Duodenal mucosa (tissue), 2 donors: ENCODE data around the gene ZMAT1.
"Not testable (repeated sequence)": the region's sequence is repeated elsewhere in the genome, so short reads cannot be mapped to it uniquely, and the experiment has no call there.

ENCODE experiments used
- H3K27ac ChIP-seq: one replicate; pipeline ENCODE4 v1.7.0; 2013; ENCODE audit warnings: low read depth, low read length
- H3K27me3 ChIP-seq, 2 donors: one replicate each; pipeline ENCODE4 v1.7.0; 2013; ENCODE audit warnings: low read length in 2 of 2, control low read depth in 1 of 2; ENCODE audit not compliant: insufficient read depth in 2 of 2, control insufficient read depth in 1 of 2
- H3K36me3 ChIP-seq, 2 donors: one replicate each; pipeline ENCODE4 v1.7.0; 2013; ENCODE audit warnings: low read length in 2 of 2, control low read depth in 1 of 2; ENCODE audit not compliant: insufficient read depth in 2 of 2, control insufficient read depth in 1 of 2
- H3K4me1 ChIP-seq, 2 donors: one replicate each; pipeline ENCODE4 v1.7.0; 2013; ENCODE audit warnings: low read length in 2 of 2, control low read depth in 1 of 2; ENCODE audit not compliant: insufficient read depth in 2 of 2, control insufficient read depth in 1 of 2
- H3K4me3 ChIP-seq, 2 donors: one replicate each; pipeline ENCODE4 v1.7.0; 2013; ENCODE audit warnings: low read length in 2 of 2, low read depth in 1 of 2
- H3K9ac ChIP-seq, 2 donors: one replicate each; pipeline ENCODE4 v1.7.0; 2013; ENCODE audit warnings: low read length in 2 of 2, low read depth in 1 of 2
- H3K9me3 ChIP-seq, 2 donors: one replicate each; pipeline ENCODE4 v1.7.0; 2013; ENCODE audit warnings: low read length in 2 of 2, control low read depth in 1 of 2; ENCODE audit not compliant: control insufficient read depth in 1 of 2

Gene ZMAT1

DNA sequence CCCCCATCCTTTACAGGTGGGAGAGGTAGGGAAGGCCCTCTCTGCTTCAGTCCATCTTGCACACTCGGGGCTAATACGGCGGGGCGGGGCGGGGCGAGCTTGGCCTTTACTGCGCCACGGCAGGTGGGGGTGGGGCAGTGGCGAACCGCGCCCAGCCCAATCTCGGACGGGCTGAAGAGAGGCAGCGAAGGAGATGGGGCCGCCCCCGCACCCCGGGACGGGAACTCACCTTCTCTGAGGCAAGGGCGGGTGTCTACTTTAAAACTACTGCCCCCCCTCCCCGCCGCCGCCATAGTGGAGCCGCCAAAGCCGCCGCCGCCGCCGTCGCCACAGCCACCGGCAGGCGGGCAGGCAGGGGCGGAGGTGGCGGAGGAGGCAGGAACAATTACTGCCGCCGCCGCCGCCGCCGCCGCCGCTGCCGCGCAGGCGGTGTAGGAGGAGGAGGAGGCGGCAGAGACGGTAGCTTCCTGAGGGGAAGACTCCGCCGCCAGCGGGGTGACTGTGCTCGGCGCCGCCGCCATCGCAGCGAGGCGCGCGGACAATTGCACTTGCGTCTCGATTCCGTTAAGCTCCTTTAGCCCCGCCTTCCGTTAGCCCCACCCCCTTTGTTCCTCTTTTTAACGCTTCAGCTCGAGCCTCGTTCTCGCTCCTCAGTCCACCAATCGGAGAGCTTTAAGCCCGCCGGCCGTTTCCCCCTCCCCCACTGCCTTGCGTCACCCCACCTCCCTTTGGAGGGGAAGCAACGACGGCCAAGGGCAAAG is at the start of gene ZMAT1:
Gene ZMAT1, minus strand, starts transcription at position 540 of the 761 bp plus-strand sequence. Its CDS starts 19 bp downstream, at position 521.
- H3K4me3 ChIP-seq: peak within 1 kb of the TSS; percentile 53 to 55
- no peaks in the 10 kb centered on the region for H3K9me3 ChIP-seq
- peaks cover 0 to 8% of the 10 kb centered on the region in 2 donors for H3K4me1 ChIP-seq
- no peaks in the 10 kb centered on the region for H3K27me3 ChIP-seq
- no peaks in the 10 kb centered on the region for H3K36me3 ChIP-seq
- H3K9ac ChIP-seq: peak within 1 kb of the TSS; percentile 38 to 61
- H3K27ac ChIP-seq: peak within 1 kb of the TSS; percentile 84

DNA sequence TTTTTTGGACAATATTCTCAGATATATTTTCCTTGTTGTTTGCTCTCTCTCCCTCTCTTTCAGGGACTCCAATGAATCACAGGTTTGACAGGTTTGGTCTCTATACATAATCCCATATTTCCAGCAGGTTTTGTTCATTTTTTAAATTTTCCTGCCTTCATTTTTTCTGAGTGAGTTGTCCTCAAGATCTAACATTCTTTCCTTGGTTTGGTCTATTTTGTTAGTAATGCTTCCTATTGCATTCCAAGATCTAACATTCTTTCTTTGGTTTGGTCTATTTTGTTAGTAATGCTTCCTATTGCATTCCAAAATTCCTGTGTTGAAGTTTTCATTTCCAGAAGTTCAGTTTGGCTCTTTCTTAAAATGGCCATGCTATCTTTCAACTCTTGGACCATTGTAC is 45.3 kb upstream of the ZMAT1 start:
- Histone ChIP-seq H3K27ac (no peak overlapping the region), H3K4me1 (no peaks in the 10 kb centered on the region), H3K9me3 (no peaks in the 10 kb centered on the region), H3K36me3 (no peaks in the 10 kb centered on the region), H3K4me3 (no peak overlapping the region), H3K9ac (no peak overlapping the region), H3K27me3 (no peaks in the 10 kb centered on the region)

DNA sequence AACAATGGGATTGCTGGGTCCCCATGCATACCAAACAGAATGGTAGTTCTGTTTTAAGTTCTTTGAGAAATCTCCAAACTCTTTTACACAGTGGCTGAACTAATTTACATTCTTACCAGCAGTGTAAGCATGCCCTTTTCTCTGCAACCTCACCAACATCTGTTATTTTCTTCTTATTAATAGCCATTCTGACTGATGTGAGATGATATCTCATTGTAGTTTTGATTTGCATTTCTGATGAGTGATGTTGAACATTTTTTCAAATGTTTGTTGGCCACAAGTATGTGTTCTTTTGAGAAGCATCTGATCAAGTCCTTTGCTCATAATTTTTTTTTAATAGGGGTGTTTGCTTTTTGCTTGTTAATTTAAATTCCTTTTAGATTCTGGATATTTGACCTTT is 41.2 kb upstream of the ZMAT1 start:
- H3K9ac ChIP-seq: no peak overlapping the region
- no peaks in the 10 kb centered on the region for H3K36me3 ChIP-seq
- H3K4me1 ChIP-seq: no peaks in the 10 kb centered on the region
- no peaks in the 10 kb centered on the region for H3K9me3 ChIP-seq
- no peaks in the 10 kb centered on the region for H3K27me3 ChIP-seq
- no peak overlapping the region for H3K4me3 ChIP-seq
- no peak overlapping the region for H3K27ac ChIP-seq

DNA sequence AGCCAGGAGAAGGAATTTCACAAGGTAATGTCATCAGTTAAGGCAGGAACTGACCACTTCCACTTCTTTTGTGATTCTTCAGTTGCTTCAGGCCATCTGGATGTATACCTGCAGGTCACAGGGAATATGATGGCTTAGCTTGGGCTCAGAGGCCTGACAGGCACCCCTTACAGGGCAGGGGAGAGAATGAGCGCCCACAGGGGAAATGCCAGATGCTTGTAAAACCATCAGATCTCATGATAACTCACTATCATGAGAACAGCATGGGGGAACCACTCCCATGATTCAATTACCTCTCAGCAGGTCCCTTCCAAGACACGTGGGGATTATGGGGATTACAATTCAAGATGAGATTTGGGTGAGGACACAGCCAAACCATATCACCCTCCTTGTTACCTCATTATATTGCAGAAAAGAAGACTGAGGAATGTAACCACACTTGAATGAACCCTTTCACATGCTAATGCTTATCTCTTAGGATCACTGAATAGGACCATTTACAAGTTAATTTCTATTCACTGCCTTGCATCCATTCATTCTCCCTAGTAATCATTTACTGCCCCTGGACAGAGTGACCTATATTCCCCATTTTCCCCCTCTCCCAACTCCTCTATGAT is 33.2 kb upstream of the ZMAT1 start:
- not testable (repeated sequence) for H3K4me1 ChIP-seq, H3K27me3 ChIP-seq, H3K4me3 ChIP-seq

DNA sequence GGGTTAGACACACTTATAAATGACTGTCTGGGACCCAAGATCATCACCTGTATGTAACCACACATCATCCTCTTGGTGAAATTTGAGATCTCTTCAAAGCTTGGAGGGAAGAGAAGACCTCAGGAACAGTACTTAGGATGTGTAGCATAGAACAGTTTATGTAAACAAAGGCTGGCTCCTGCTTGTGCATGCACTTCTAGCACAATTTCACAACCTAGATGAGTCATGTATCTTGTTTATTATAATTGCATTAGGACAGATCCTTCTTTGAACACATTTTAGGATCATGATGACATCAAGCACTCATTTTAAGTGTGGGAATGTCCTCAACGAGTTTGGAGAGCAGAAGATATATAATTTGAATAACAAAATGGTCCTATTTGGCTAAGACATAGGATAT is 26.3 kb upstream of the ZMAT1 start:
- Histone ChIP-seq H3K4me3 (no peak overlapping the region), H3K4me1 (no peaks in the 10 kb centered on the region), H3K36me3 (no peaks in the 10 kb centered on the region), H3K27ac (no peak overlapping the region), H3K9ac (no peak overlapping the region), H3K27me3 (no peaks in the 10 kb centered on the region), H3K9me3 (no peaks in the 10 kb centered on the region)

More for the DNA sequence above, 33.2 kb upstream of the ZMAT1 start:
- not testable (repeated sequence) for H3K9ac ChIP-seq, H3K36me3 ChIP-seq, H3K9me3 ChIP-seq, H3K27ac ChIP-seq

DNA sequence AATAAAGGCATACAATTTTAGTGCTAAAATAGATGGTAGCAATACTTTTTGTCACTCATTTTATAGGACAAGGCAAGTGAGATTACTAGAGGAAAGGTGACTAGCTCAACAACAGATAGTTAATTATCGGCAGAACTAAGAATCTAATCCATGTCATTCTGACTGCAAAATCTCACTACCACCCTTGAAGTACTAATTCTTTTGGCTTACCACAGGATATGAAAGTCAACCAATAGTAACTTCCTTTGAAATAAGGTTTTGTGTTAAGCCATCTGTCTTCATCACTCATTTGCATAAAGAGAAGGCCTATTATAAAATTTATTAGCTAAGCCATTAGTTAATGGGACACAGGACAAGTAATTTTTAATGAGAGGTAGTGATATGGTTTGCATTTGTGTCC is 25.3 kb upstream of the ZMAT1 start:
- H3K4me3 ChIP-seq: no peak overlapping the region
- H3K4me1 ChIP-seq: no peaks in the 10 kb centered on the region
- no peaks in the 10 kb centered on the region for H3K36me3 ChIP-seq
- H3K27me3 ChIP-seq: no peaks in the 10 kb centered on the region
- H3K9ac ChIP-seq: no peak overlapping the region
- no peak overlapping the region for H3K27ac ChIP-seq
- H3K9me3 ChIP-seq: no peaks in the 10 kb centered on the region

DNA sequence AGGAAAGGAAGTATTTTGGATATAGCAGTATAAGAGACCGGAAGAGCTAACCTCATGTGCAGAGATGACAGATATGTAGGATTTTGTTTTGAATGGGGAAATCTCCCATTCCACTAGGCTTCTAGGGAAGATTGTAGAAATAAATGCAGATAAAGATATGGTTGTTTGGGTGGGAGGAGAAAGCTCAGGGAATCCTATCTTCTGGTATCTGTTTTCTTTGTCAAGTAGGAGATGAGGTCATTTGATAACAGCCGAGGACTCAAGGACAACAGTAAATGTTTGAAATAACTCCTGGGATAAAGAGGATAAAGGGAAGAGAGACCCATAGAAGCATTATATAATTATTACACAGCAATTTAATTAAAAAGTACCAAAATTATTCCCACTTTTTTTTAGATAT is 24.7 kb upstream of the ZMAT1 start:
- Histone ChIP-seq H3K9me3 (no peaks in the 10 kb centered on the region), H3K27me3 (no peaks in the 10 kb centered on the region), H3K4me1 (no peaks in the 10 kb centered on the region), H3K36me3 (no peaks in the 10 kb centered on the region), H3K9ac (no peak overlapping the region), H3K27ac (no peak overlapping the region), H3K4me3 (no peak overlapping the region)

DNA sequence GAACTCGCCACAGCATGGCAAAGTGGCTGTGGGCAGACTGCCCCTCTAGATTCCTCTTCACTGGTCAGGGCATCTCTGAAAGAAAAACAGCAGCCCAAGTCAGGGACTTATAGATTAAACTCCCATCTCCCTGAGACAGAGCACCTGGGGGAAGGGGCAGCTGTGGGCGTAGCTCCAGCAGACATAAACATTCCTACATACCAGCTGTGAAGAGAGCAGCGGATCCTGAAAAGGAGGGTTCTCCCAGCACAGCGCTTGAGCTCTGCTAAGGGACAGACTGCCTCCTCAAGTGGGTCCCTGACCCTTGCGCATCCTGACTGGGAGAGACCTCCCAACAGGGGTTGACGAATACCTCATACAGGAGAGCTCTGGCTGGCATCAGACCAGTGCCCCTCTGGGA is 18.8 kb upstream of the ZMAT1 start:
- no peaks in the 10 kb centered on the region for H3K9me3 ChIP-seq
- H3K4me3 ChIP-seq: no peak overlapping the region
- no peaks in the 10 kb centered on the region for H3K36me3 ChIP-seq
- no peaks in the 10 kb centered on the region for H3K27me3 ChIP-seq
- no peak overlapping the region for H3K9ac ChIP-seq
- H3K4me1 ChIP-seq: no peaks in the 10 kb centered on the region
- no peak overlapping the region for H3K27ac ChIP-seq

DNA sequence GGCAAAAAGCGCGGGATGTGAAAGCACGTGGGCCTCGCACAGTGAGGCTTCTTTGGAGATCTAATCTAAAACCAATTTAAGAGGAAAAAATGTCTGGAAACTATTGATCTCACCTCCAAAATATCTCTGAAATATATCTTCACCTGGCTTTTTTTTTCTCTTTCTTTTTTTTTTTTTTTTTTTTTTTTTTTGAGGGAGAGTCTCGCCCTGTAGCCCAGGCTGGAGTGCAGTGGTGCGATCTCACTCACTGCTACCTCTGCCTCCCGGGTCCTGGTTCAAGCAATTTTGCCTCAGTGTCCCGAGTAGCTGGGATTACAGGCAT is 383 bp upstream of the ZMAT1 start:
- no peak overlapping the region for H3K27ac ChIP-seq
- H3K4me1 ChIP-seq: peaks cover 0 to 8% of the 10 kb centered on the region in 2 donors
- no peaks in the 10 kb centered on the region for H3K27me3 ChIP-seq
- H3K9me3 ChIP-seq: no peaks in the 10 kb centered on the region
- no peaks in the 10 kb centered on the region for H3K36me3 ChIP-seq
- no peak overlapping the region for H3K9ac ChIP-seq
- peak overlapping the region; percentile 29 to 53 for H3K4me3 ChIP-seq

DNA sequence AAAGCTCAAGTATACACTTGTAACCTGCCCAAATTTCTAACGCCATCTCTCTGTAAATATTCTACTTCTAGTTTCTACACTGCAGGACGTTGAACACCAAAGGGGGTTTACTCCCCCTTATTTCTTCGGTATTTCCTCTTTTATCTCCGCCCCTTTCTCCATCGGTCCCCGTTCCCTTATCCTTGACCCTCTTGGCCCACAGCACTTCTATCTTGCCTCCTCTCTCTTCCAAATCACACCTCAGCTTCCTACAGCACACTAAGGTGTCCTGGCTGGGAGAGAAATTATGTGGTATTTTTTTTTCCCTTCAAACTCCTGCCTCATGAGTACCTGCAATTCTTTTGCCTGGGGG is 715 bp downstream of the ZMAT1 start:
- no peak overlapping the region for H3K27ac ChIP-seq
- H3K4me3 ChIP-seq: peak overlapping the region; percentile 53 to 55
- no peaks in the 10 kb centered on the region for H3K36me3 ChIP-seq
- H3K4me1 ChIP-seq: peaks cover 0 to 8% of the 10 kb centered on the region in 2 donors
- H3K9me3 ChIP-seq: no peaks in the 10 kb centered on the region
- H3K27me3 ChIP-seq: no peaks in the 10 kb centered on the region
- H3K9ac ChIP-seq: peak overlapping the region; percentile 38 to 61
